GM19397 (cell line): ENCODE data around the gene FBN3.
"Not testable (repeated sequence)": the region's sequence is repeated elsewhere in the genome, so short reads cannot be mapped to it uniquely, and the experiment has no call there.

Source experiments
- ATAC-seq: cut with Tn5 transposase; IDR thresholded peaks from one replicate; pipeline ENCODE4 v1.9.1; 2021; ENCODE audit warnings: mild to moderate bottlenecking, moderate library complexity; ENCODE audit not compliant: unreplicated experiment

Gene FBN3

GRCh38 chr19:8025316-8025715, 124.1 kb downstream of the FBN3 start:
- ATAC-seq = no peak

GRCh38 chr19:8024256-8024655, 125.1 kb downstream of the FBN3 start:
- ATAC-seq = not testable (repeated sequence)

GRCh38 chr19:8023371-8023770, 126.0 kb downstream of the FBN3 start:
- no peak for ATAC-seq

GRCh38 chr19:8022275-8022674, 127.1 kb downstream of the FBN3 start:
- ATAC-seq = no peak

- no peak for ATAC-seq
These were observed 128.0 kb downstream of the FBN3 start for GRCh38 chr19:8021374-8021773.

GRCh38 chr19:8020681-8021080, 128.7 kb downstream of the FBN3 start:
- ATAC-seq = no peak

- ATAC-seq = no peak
These were observed 131.6 kb downstream of the FBN3 start for GRCh38 chr19:8017808-8018207.
